Keratinocyte (primary cell): Measurements from ENCODE around the gene POLR3K.

ENCODE experiments used
- CTCF ChIP-seq, 3 experiments: IDR thresholded peaks in 1 of 3; conservative IDR thresholded peaks in 1 of 3; optimal IDR thresholded peaks in 1 of 3; 2 replicates in 2 of 3; 3 replicates in 1 of 3; pipeline versions ENCODE3 to v1.5.1; 2011; ENCODE audit warnings: low read length in 3 of 3, mild to moderate bottlenecking in 3 of 3, moderate library complexity in 2 of 3, control low read depth in 1 of 3, inconsistent platforms in 1 of 3; ENCODE audit not compliant: insufficient read depth in 2 of 3; ENCODE audit errors: extremely low read depth in 1 of 3
- EZH2 ChIP-seq: IDR thresholded peaks from one replicate; pipeline ENCODE4 v1.6.1; 2012; ENCODE audit warnings: inconsistent platforms, mild to moderate bottlenecking, low read length, moderate library complexity

- no peak for TF ChIP-seq EZH2
- TF ChIP-seq CTCF (optimal IDR thresholded peaks at IDR 0.05 in 1 of 3, IDR thresholded peaks at IDR 0.05 in 1 of 3, conservative IDR thresholded peaks at IDR 0.05 in 1 of 3; ENCODE audit: extremely low read depth in 1 of 3, insufficient read depth in 2 of 3, low read length in 3 of 3) = no peak
Measured at GRCh38 chr16:77273-77806, 23.9 kb upstream of the POLR3K start.
